Suprapubic skin (tissue), 3 donors: ENCODE data around the gene IGLON5.

Experiments
- POLR2A ChIP-seq, 2 donors: fragments of 450-650 bp; IDR thresholded peaks; one replicate each; pipeline ENCODE4 v1.6.1; 2017; ENCODE audit warnings: antibody characterized with exemption in 2 of 2, mild to moderate bottlenecking in 2 of 2, moderate library complexity in 2 of 2
- TF ChIP-seq, protein P1 (sequence below), 2 donors: fragments of 200-600 bp in 1 of 2; fragments of 450-650 bp in 1 of 2; sonication (generic) in 1 of 2; IDR thresholded peaks; one replicate each; pipeline ENCODE4 v1.5.1; 2016 to 2019; ENCODE audit warnings: antibody characterized with exemption in 2 of 2, mild to moderate bottlenecking in 1 of 2, moderate library complexity in 1 of 2

DNA sequence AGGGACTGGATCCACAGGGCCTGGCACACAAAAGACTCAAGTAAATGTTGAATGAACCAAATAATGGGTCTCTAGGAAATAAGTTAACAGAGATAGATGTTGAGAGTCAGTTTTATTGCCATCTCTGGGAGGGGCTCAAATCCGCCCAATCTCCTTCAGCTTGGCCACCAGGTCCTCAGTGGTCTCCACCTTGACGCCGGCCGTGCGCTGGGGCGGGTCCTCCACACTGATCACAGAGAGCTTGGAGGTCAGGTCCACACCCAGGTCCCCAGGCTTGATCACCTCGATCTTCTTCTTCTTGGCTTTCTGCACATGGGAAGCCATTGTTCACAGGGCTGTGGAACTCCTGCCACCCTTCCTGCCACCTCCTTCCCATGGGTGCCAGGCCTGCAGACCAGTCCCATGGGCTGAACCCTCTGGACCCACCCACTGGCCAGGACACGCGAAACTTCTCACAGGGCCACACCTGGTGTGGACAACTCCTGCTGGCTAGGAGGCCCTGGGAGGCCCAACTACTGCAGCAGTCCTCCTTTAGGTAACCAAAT lies 33.7 kb downstream of the IGLON5 start:
- TF ChIP-seq, protein P1, sequence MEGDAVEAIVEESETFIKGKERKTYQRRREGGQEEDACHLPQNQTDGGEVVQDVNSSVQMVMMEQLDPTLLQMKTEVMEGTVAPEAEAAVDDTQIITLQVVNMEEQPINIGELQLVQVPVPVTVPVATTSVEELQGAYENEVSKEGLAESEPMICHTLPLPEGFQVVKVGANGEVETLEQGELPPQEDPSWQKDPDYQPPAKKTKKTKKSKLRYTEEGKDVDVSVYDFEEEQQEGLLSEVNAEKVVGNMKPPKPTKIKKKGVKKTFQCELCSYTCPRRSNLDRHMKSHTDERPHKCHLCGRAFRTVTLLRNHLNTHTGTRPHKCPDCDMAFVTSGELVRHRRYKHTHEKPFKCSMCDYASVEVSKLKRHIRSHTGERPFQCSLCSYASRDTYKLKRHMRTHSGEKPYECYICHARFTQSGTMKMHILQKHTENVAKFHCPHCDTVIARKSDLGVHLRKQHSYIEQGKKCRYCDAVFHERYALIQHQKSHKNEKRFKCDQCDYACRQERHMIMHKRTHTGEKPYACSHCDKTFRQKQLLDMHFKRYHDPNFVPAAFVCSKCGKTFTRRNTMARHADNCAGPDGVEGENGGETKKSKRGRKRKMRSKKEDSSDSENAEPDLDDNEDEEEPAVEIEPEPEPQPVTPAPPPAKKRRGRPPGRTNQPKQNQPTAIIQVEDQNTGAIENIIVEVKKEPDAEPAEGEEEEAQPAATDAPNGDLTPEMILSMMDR (IDR thresholded peaks at IDR 0.05) = no peak
- TF ChIP-seq POLR2A (IDR thresholded peaks at IDR 0.05) = no peak
